ENCODE results near the gene GRIK3.

- TF ChIP-seq TAF1 (IDR thresholded peaks at IDR 0.05; ENCODE audit: low read depth, low read length), result no peak
- TF ChIP-seq TEAD4 (IDR thresholded peaks at IDR 0.05; ENCODE audit: low read depth, low read length), result no peak
- TF ChIP-seq POLR2A (IDR thresholded peaks at IDR 0.05; ENCODE audit: control extremely low read depth in 1 of 2, low read depth in 2 of 2, low read length in 2 of 2), result no peak
- TF ChIP-seq PHF8 (conservative IDR thresholded peaks at IDR 0.05; ENCODE audit: low read depth, low read length), result no peak
These were observed 199.7 kb downstream of the GRIK3 start for GRCh38 chr1:36834586-36834985.
